ENCODE results near the gene BIRC2. TPM values are rescaled to one million over a fixed set of nuclear protein-coding genes. Genes with fewer than 3 reads are reported as not detected.

BIRC2 gene
- total and polyA plus RNA-seq, 10 of the 15 experiments (the other 5 are each of a cell fraction or from before 2014, with no cell fraction given), result 13.8 to 75.8 (median 26.5) TPM

DNA sequence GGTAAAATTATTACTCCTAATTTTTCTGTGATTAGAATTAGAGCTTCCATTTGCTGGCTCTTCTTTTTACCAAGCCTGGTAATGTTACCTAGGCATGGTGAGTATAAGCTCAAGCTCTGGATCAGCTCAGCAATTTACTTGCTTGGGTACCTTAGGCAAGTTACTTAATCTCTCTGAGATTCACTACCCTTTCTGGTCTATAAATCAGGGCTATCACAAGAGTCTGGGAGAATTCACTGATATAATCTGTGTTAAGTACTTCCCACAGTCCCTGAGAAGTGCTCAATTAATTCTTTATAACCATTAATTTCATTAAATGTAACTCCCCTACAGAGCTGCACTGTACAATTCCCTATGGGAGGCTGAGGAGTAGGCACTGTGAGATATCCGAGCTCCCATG lies 61.3 kb downstream of the BIRC2 start:
- CTCF ChIA-PET, result interaction anchor here (0.7 to 10.3 kb wide), 7 partner anchors 10 to 67 kb away, joined by 3 to 91 read pairs (median 4); no protein-coding TSS in a partner anchor
- no peaks in the 10 kb centered on the region for H3K27me3 ChIP-seq (replicated peaks in 1 of 2; ENCODE audit: control insufficient read depth in 2 of 2, insufficient read depth in 2 of 2, low read length in 1 of 2)

More for the DNA sequence above, 61.3 kb downstream of the BIRC2 start:
- Histone ChIP-seq H3K4me1 (ENCODE audit: control insufficient read depth, insufficient read depth, low read length) (no peaks in the 10 kb centered on the region), H4K20me1 (ENCODE audit: control insufficient read depth, insufficient read depth) (no peaks in the 10 kb centered on the region), H2AFZ (ENCODE audit: control insufficient read depth, low read depth, low read length) (no peak overlapping the region), H3K4me3 (no peak overlapping the region), H3K4me2 (ENCODE audit: control insufficient read depth, insufficient read depth) (no peak overlapping the region), H3K36me3 (ENCODE audit: control insufficient read depth in 2 of 2, insufficient read depth in 2 of 2, low read length in 1 of 2) (peaks cover 8 to 16% of the 10 kb centered on the region in 2 experiments; a peak in 3 of 4 replicates), H3K9me3 (replicated peaks; ENCODE audit: control insufficient read depth, insufficient read depth, low read length) (no peaks in the 10 kb centered on the region), H3K27ac (ENCODE audit: control insufficient read depth, insufficient read depth) (no peak overlapping the region), H3K9ac (ENCODE audit: control insufficient read depth, insufficient read depth, low read length) (no peak overlapping the region), H3K79me2 (ENCODE audit: control insufficient read depth, insufficient read depth, low read length) (peaks cover 14% of the 10 kb centered on the region)
- intact Hi-C loops (cut with micrococcal nuclease; ENCODE audit: unreplicated experiment), result no loop called here
- ChIA-PET POLR2A (interaction anchor here (1.0 kb wide), 2 partner anchors 11 to 12 kb away, joined by 3 to 4 read pairs; no protein-coding TSS in a partner anchor), RAD21 (ENCODE audit: unreplicated experiment) (interaction anchor here (0.8 to 3.7 kb wide), 3 partner anchors 17 to 204 kb away, joined by 4 to 17 read pairs (median 7); no protein-coding TSS in a partner anchor), SMC1A (ENCODE audit: uncharacterized antibody, unreplicated experiment) (interaction anchor here (0.7 to 4.4 kb wide), 9 partner anchors 11 to 211 kb away, joined by 3 to 28 read pairs (median 4); no protein-coding TSS in a partner anchor)
- TF ChIP-seq MYB (IDR thresholded peaks at IDR 0.05; ENCODE audit: borderline replicate concordance, low read depth, low read length) (no peak), RELB (IDR thresholded peaks at IDR 0.05; ENCODE audit: low read depth) (no peak), SP1 (IDR thresholded peaks at IDR 0.05; ENCODE audit: low read depth, low read length) (no peak), SMAD1 (IDR thresholded peaks at IDR 0.05; ENCODE audit: low read depth, partially characterized antibody) (no peak), SREBF2 (IDR thresholded peaks at IDR 0.05; ENCODE audit: low read length) (no peak), SIN3A (IDR thresholded peaks at IDR 0.05; ENCODE audit: low read depth, low read length) (no peak), ZZZ3 (IDR thresholded peaks at IDR 0.05; ENCODE audit: control insufficient read depth, insufficient read length, low read depth) (no peak)
- WGBS (ENCODE audit: insufficient coverage, insufficient replicate concordance, low lambda C conversion rate, missing lambda C conversion rate), result 100% methylated on average over 1 of the region's 1 CpG
- FAIRE-seq, result no peak
- DNase-seq (ENCODE audit: low read depth, low spot score), result no peak
- no peak for ATAC-seq
- no TSS peak for BruUV-seq (replicated peaks)
- in situ Hi-C loops (cut with MboI), result no loop called here

Data from GM12878 (cell line).